IMR-90 (cell line): Measurements from ENCODE around the gene RENBP.

Source experiments
- CEBPB ChIP-seq: IDR thresholded peaks from 2 replicates; pipeline ENCODE4 v1.6.1; 2012; ENCODE audit warnings: low read depth, low read length, improper control_type of control experiment
- CTCF ChIP-seq: conservative IDR thresholded peaks from 2 replicates; pipeline ENCODE4 v1.5.1; 2012; ENCODE audit warnings: mild to moderate bottlenecking, low read depth, low read length, improper control_type of control experiment
- ELK1 ChIP-seq: fragments of 150-350 bp; IDR thresholded peaks from 2 replicates; pipeline ENCODE4 v1.6.1; 2016; ENCODE audit warnings: low read depth, mild to moderate bottlenecking, low read length, moderate library complexity, borderline replicate concordance
- MAZ ChIP-seq: IDR thresholded peaks from 2 replicates; pipeline ENCODE4 v1.6.1; 2012; ENCODE audit warnings: low read depth, mild to moderate bottlenecking, low read length, improper control_type of control experiment, moderate library complexity, borderline replicate concordance
- POLR2A ChIP-seq: IDR thresholded peaks from 2 replicates; pipeline ENCODE4 v1.6.1; 2012; ENCODE audit warnings: mild to moderate bottlenecking, low read depth, low read length
- RAD21 ChIP-seq: IDR thresholded peaks from 2 replicates; pipeline ENCODE4 v1.6.1; 2012; ENCODE audit warnings: low read length, improper control_type of control experiment
- SMC3 ChIP-seq: fragments of 150-350 bp; IDR thresholded peaks from 2 replicates; pipeline ENCODE4 v1.6.1; 2016; ENCODE audit warnings: low read depth, mild to moderate bottlenecking, antibody characterized with exemption, low read length, moderate library complexity
- TF ChIP-seq, protein P1 (sequence below): fragments of 150-350 bp; IDR thresholded peaks from 2 replicates; pipeline ENCODE4 v1.6.1; 2017; ENCODE audit warnings: mild to moderate bottlenecking, antibody characterized with exemption, low read length, low read depth

DNA sequence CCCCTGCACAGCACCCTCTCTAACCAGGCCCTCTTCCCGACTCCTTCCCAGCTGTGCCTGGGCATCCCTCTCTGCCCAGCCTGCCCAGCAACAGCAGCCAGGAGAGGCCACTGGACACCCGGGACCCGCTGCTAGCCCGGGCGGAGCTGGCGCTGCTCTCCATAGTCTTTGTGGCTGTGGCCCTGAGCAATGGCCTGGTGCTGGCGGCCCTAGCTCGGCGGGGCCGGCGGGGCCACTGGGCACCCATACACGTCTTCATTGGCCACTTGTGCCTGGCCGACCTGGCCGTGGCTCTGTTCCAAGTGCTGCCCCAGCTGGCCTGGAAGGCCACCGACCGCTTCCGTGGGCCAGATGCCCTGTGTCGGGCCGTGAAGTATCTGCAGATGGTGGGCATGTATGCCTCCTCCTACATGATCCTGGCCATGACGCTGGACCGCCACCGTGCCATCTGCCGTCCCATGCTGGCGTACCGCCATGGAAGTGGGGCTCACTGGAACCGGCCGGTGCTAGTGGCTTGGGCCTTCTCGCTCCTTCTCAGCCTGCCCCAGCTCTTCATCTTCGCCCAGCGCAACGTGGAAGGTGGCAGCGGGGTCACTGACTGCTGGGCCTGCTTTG, 38.9 kb downstream of the RENBP start:
- TF ChIP-seq CTCF (no peak), POLR2A (no peak), ELK1 (no peak), CEBPB (no peak), RAD21 (no peak), SMC3 (no peak), MAZ (no peak)
- TF ChIP-seq, protein P1, sequence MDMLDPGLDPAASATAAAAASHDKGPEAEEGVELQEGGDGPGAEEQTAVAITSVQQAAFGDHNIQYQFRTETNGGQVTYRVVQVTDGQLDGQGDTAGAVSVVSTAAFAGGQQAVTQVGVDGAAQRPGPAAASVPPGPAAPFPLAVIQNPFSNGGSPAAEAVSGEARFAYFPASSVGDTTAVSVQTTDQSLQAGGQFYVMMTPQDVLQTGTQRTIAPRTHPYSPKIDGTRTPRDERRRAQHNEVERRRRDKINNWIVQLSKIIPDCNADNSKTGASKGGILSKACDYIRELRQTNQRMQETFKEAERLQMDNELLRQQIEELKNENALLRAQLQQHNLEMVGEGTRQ: no peak
